Panc1 (cell line): ENCODE results near the gene ARRDC4. TPM values are rescaled to one million over a fixed set of nuclear protein-coding genes. Genes with fewer than 3 reads are reported as not detected.

ENCODE experiments used
- ATAC-seq: fragments of 200-7000 bp; cut with Tn5 transposase; 2 replicates; pipeline ENCODE4 v1.9.1; 2020; ENCODE audit warnings: mild to moderate bottlenecking, moderate library complexity
- BruUV-seq: library from RNA; stranded (reverse); fragments of 400-500 nt; replicated peaks from 2 replicates; lab custom pipeline; 2021; lab: Mats Ljungman, UMichigan
- CTCF ChIA-PET: fragments of 300-600 bp; sonication (Branson Sonifier 250); formaldehyde crosslinking; loops from one replicate; lab custom pipeline; 2022; ENCODE audit warnings: antibody characterized with exemption; lab: Charles Lee
- POLR2A ChIA-PET: fragments of 300-600 bp; sonication (Branson Sonifier 250); formaldehyde crosslinking; loops from one replicate; lab custom pipeline; 2022; ENCODE audit warnings: antibody characterized with exemption; lab: Charles Lee
- DNase-seq: peaks from one replicate; pipeline ENCODE4 v3.0.0-alpha.2; 2010; ENCODE audit warnings: low read depth, low spot score
- H3K27ac ChIP-seq: 2 replicates; pipeline ENCODE4 v1.5.1; 2011; ENCODE audit warnings: mild to moderate bottlenecking, low read length, inconsistent platforms
- H3K27me3 ChIP-seq: fragments of 200-500 bp; sonication (Bioruptor generic); 2 replicates; pipeline ENCODE4 v1.6.0; 2014; ENCODE audit warnings: low read length, inconsistent platforms; ENCODE audit not compliant: control insufficient read depth, insufficient read depth
- H3K36me3 ChIP-seq: fragments of 200-500 bp; sonication (Bioruptor generic); 2 replicates; pipeline ENCODE4 v1.5.1; 2014; ENCODE audit warnings: inconsistent platforms, mild to moderate bottlenecking, low read length, moderate library complexity; ENCODE audit not compliant: control insufficient read depth, insufficient read depth
- H3K4me1 ChIP-seq: 2 replicates; pipeline ENCODE4 v1.5.1; 2011; ENCODE audit warnings: inconsistent platforms, mild to moderate bottlenecking, low read length, moderate library complexity; ENCODE audit not compliant: control insufficient read depth, insufficient read depth
- H3K4me3 ChIP-seq, 2 experiments: 2 replicates each; pipeline ENCODE4 v1.5.1; 2011 to 2012; ENCODE audit warnings: low read depth in 2 of 2, low read length in 2 of 2, mild to moderate bottlenecking in 2 of 2, inconsistent platforms in 1 of 2, moderate library complexity in 1 of 2
- H3K9me3 ChIP-seq: fragments of 200-500 bp; sonication (Bioruptor generic); 2 replicates; pipeline ENCODE4 v1.5.1; 2014; ENCODE audit warnings: low read depth, mild to moderate bottlenecking, inconsistent platforms, low read length, moderate library complexity; ENCODE audit not compliant: control insufficient read depth, insufficient read depth
- POLR2AphosphoS5 ChIP-seq: IDR thresholded peaks from 2 replicates; pipeline ENCODE4 v1.6.1; 2012; ENCODE audit warnings: mild to moderate bottlenecking, low read depth, low read length, moderate library complexity
- SIN3A ChIP-seq: IDR thresholded peaks from 2 replicates; pipeline ENCODE4 v1.6.1; 2012; ENCODE audit warnings: low read depth, mild to moderate bottlenecking, low read length, moderate library complexity, borderline replicate concordance; ENCODE audit not compliant: insufficient read depth
- TCF7L2 ChIP-seq: IDR thresholded peaks from 2 replicates; pipeline ENCODE4 v1.6.1; 2011; ENCODE audit warnings: mild to moderate bottlenecking, low read depth, low read length, inconsistent platforms
- in situ Hi-C: cut with HindIII; loops from 2 replicates; pipeline ENCODE4 v1.10.0; 2016; ENCODE audit warnings: low sequenced_read_pairs, low pct_unique_long_range_greater_than_20kb
- intact Hi-C: fragments of 100-400 bp; cut with micrococcal nuclease; formaldehyde crosslinking; loops from one replicate; pipeline ENCODE4 v1.10.0; 2022; ENCODE audit not compliant: unreplicated experiment
- total RNA-seq: library from RNA; stranded (reverse); gene quantifications from one replicate; pipeline ENCODE4 v1.2.1, GENCODE V29; 2021; ENCODE audit not compliant: unreplicated experiment
- TF ChIP-seq, protein P1 (sequence below): fragments of 450-650 bp; IDR thresholded peaks from 2 replicates; pipeline ENCODE4 v1.5.1; 2017; ENCODE audit warnings: mild to moderate bottlenecking
- TF ChIP-seq, protein P2 (sequence below), 2 experiments: IDR thresholded peaks; 2 replicates each; pipeline ENCODE4 v1.6.1; 2011 to 2012; ENCODE audit warnings: low read depth in 2 of 2, control low read depth in 1 of 2, low read length in 1 of 2, mild to moderate bottlenecking in 1 of 2, moderate library complexity in 1 of 2; ENCODE audit not compliant: insufficient read depth in 1 of 2

The ARRDC4 gene
- total RNA-seq, 1 experiment from 2014 or later, result 2.9 TPM

DNA sequence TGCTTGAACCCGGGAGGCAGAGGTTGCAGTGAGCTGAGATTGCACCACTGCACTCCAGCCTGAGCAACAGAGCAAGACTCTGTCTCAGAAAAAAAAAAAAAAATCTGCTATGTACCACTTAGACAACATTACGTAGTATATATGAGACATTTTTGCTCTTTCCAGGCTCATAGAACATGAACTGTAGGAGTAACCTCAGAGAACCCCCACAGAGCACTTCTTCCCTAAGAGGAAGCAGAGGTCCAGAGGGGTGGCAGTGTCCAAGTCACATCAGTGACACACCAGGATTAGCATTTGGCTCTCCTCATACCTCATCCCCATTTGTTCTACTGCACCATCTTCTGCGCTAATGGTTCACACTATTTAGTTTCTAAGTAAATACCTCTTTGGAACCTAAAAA, 33.7 kb downstream of the ARRDC4 start:
- DNase-seq (no peak), ATAC-seq (no peak)
- Histone ChIP-seq H3K4me3 (no peak overlapping the region), H3K36me3 (no peaks in the 10 kb centered on the region), H3K27me3 (no peaks in the 10 kb centered on the region; the same call in 1 of the 2 replicates), H3K4me1 (no peaks in the 10 kb centered on the region), H3K9me3 (no peaks in the 10 kb centered on the region), H3K27ac (no peak overlapping the region)
- CTCF ChIA-PET, result no interaction called here
- in situ Hi-C loops, result no loop called here
- POLR2A ChIA-PET, result no interaction called here
- intact Hi-C loops, result no loop called here
- TF ChIP-seq SIN3A (no peak), POLR2AphosphoS5 (no peak), TCF7L2 (no peak)
- TF ChIP-seq, protein P1, sequence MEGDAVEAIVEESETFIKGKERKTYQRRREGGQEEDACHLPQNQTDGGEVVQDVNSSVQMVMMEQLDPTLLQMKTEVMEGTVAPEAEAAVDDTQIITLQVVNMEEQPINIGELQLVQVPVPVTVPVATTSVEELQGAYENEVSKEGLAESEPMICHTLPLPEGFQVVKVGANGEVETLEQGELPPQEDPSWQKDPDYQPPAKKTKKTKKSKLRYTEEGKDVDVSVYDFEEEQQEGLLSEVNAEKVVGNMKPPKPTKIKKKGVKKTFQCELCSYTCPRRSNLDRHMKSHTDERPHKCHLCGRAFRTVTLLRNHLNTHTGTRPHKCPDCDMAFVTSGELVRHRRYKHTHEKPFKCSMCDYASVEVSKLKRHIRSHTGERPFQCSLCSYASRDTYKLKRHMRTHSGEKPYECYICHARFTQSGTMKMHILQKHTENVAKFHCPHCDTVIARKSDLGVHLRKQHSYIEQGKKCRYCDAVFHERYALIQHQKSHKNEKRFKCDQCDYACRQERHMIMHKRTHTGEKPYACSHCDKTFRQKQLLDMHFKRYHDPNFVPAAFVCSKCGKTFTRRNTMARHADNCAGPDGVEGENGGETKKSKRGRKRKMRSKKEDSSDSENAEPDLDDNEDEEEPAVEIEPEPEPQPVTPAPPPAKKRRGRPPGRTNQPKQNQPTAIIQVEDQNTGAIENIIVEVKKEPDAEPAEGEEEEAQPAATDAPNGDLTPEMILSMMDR, result no peak
- TF ChIP-seq, protein P2, sequence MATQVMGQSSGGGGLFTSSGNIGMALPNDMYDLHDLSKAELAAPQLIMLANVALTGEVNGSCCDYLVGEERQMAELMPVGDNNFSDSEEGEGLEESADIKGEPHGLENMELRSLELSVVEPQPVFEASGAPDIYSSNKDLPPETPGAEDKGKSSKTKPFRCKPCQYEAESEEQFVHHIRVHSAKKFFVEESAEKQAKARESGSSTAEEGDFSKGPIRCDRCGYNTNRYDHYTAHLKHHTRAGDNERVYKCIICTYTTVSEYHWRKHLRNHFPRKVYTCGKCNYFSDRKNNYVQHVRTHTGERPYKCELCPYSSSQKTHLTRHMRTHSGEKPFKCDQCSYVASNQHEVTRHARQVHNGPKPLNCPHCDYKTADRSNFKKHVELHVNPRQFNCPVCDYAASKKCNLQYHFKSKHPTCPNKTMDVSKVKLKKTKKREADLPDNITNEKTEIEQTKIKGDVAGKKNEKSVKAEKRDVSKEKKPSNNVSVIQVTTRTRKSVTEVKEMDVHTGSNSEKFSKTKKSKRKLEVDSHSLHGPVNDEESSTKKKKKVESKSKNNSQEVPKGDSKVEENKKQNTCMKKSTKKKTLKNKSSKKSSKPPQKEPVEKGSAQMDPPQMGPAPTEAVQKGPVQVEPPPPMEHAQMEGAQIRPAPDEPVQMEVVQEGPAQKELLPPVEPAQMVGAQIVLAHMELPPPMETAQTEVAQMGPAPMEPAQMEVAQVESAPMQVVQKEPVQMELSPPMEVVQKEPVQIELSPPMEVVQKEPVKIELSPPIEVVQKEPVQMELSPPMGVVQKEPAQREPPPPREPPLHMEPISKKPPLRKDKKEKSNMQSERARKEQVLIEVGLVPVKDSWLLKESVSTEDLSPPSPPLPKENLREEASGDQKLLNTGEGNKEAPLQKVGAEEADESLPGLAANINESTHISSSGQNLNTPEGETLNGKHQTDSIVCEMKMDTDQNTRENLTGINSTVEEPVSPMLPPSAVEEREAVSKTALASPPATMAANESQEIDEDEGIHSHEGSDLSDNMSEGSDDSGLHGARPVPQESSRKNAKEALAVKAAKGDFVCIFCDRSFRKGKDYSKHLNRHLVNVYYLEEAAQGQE (IDR thresholded peaks at IDR 0.05; ENCODE audit: insufficient read depth in 1 of 2, low read depth in 2 of 2, low read length in 1 of 2), result no peak
- no TSS peak for BruUV-seq

DNA sequence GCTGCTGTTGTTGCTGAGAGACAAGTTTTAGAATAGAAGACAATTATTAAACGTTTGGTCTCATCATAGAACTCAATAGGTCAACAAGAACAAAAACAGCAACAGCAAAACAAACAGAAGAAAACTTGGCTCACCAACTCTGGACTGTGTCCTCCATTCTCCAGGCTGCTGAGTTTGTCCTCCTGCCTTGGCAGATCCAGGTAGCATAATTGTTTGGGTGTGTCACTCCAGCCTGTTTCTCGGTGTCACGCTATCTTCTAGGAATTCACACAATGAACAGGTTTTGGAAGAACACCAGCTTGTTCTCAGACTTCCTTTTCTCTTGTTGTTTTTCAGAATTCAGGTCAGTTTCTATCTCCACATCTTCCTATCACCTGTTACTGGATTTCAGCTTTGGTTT, 34.7 kb downstream of the ARRDC4 start:
- H3K4me3 ChIP-seq, result no peak overlapping the region
- no peak overlapping the region for H3K27ac ChIP-seq
- DNase-seq, result no peak
- no TSS peak for BruUV-seq
- ATAC-seq, result no peak
- ChIA-PET POLR2A (no interaction called here), CTCF (no interaction called here)
- in situ Hi-C loops, result no loop called here
- H3K27me3 ChIP-seq, result no peaks in the 10 kb centered on the region; the same call in 1 of the 2 replicates
- no peaks in the 10 kb centered on the region for H3K4me1 ChIP-seq
- no peaks in the 10 kb centered on the region for H3K9me3 ChIP-seq
- TF ChIP-seq, protein P2 (IDR thresholded peaks at IDR 0.05; ENCODE audit: insufficient read depth in 1 of 2, low read depth in 2 of 2, low read length in 1 of 2), result no peak
- H3K36me3 ChIP-seq, result no peaks in the 10 kb centered on the region
- intact Hi-C loops, result no loop called here
